MV-4-11 (cell line): ENCODE data around the gene SLF1.
"Not testable (repeated sequence)": the region's sequence is repeated elsewhere in the genome, so short reads cannot be mapped to it uniquely, and the experiment has no call there.

Experiments used
- DNase-seq: peaks from one replicate; lab custom pipeline; 2025; lab: John Stamatoyannopoulos, UW

Gene SLF1

GRCh38 chr5:94618493-94619328 lies at the start of gene SLF1, which contains the start of gene KIAA0825:
SLF1 (plus strand) TSS chr5:94618669; CDS start chr5:94628811, 10,142 bp downstream.
KIAA0825 (minus strand) TSS chr5:94618604; CDS start chr5:94537126, 81,478 bp downstream.
- peak; percentile 71 for DNase-seq

GRCh38 chr5:94571415-94571814 lies 47.1 kb upstream of the SLF1 start:
- no peak for DNase-seq

- DNase-seq, result not testable (repeated sequence)
Measured at GRCh38 chr5:94573349-94573748, 45.1 kb upstream of the SLF1 start.

- no peak for DNase-seq
Measured at GRCh38 chr5:94575196-94575595, 43.3 kb upstream of the SLF1 start.

GRCh38 chr5:94577466-94578245 lies 40.8 kb upstream of the SLF1 start:
- peak; percentile 27 for DNase-seq

GRCh38 chr5:94595281-94595840 lies 23.1 kb upstream of the SLF1 start:
- DNase-seq, result peak; percentile 86

GRCh38 chr5:94613583-94613982 lies 4.9 kb upstream of the SLF1 start:
- DNase-seq, result peak; percentile 21

GRCh38 chr5:94614156-94614805 lies 4.2 kb upstream of the SLF1 start:
- DNase-seq, result no peak

- DNase-seq, result no peak
Measured at GRCh38 chr5:94615862-94616261, 2.6 kb upstream of the SLF1 start.

- peak; percentile 70 for DNase-seq
Measured at GRCh38 chr5:94618029-94618492, 408 bp upstream of the SLF1 start.

GRCh38 chr5:94620256-94620655 lies 1.8 kb downstream of the SLF1 start:
- DNase-seq, result no peak

- no peak for DNase-seq
Measured at GRCh38 chr5:94621763-94622162, 3.3 kb downstream of the SLF1 start.

- no peak for DNase-seq
Measured at GRCh38 chr5:94623011-94623410, 4.5 kb downstream of the SLF1 start.

GRCh38 chr5:94623877-94624276 lies 5.4 kb downstream of the SLF1 start:
- no peak for DNase-seq

GRCh38 chr5:94627191-94627590 lies 8.7 kb downstream of the SLF1 start:
- no peak for DNase-seq

GRCh38 chr5:94632024-94632423 lies 13.6 kb downstream of the SLF1 start:
- peak; percentile 5 for DNase-seq

GRCh38 chr5:94640176-94640575 lies 21.7 kb downstream of the SLF1 start:
- no peak for DNase-seq

GRCh38 chr5:94645053-94645452 lies 26.6 kb downstream of the SLF1 start:
- no peak for DNase-seq

- DNase-seq, result no peak
Measured at GRCh38 chr5:94646758-94647157, 28.3 kb downstream of the SLF1 start.

GRCh38 chr5:94649874-94650273 lies 31.4 kb downstream of the SLF1 start:
- DNase-seq, result no peak

GRCh38 chr5:94658272-94658671 lies 39.8 kb downstream of the SLF1 start:
- DNase-seq, result no peak

- DNase-seq, result no peak
Measured at GRCh38 chr5:94660506-94660905, 42.0 kb downstream of the SLF1 start.
